HG02798 (cell line): ENCODE results near the gene NIP7.

Experiments
- ATAC-seq: cut with Tn5 transposase; IDR thresholded peaks from one replicate; pipeline ENCODE4 v1.9.1; 2021; ENCODE audit warnings: mild to moderate bottlenecking; ENCODE audit not compliant: unreplicated experiment, poor library complexity

The NIP7 gene

GRCh38 chr16:69381231-69381630 is 41.7 kb downstream of the NIP7 start:
- ATAC-seq = no peak

- no peak for ATAC-seq
Measured at GRCh38 chr16:69382421-69382820, 42.8 kb downstream of the NIP7 start.

GRCh38 chr16:69384974-69385373 is 45.4 kb downstream of the NIP7 start:
- no peak for ATAC-seq

GRCh38 chr16:69386596-69386995 is 47.0 kb downstream of the NIP7 start:
- no peak for ATAC-seq
